K562 (cell line): ENCODE data around the gene PRDM16. TPM values are rescaled to one million over a fixed set of nuclear protein-coding genes. Genes with fewer than 3 reads are reported as not detected.

ENCODE experiments used
- ATAC-seq: fragments of 200-7000 bp; cut with Tn5 transposase; 3 replicates; pipeline ENCODE4 v1.9.1; 2020; ENCODE audit warnings: moderate library complexity
- BruUV-seq: library from RNA; stranded (reverse); fragments of 400-500 nt; replicated peaks from 2 replicates; lab custom pipeline; 2021; lab: Mats Ljungman, UMichigan
- CTCF ChIA-PET: fragments of 300-600 bp; formaldehyde crosslinking; extraction: SDS; loops from one replicate; lab custom pipeline; 2021; ENCODE audit warnings: low intra/inter-chr PET ratio; lab: Yijun Ruan, JAX
- POLR2A ChIA-PET: fragments of 300-600, 350-650 bp; sonication (Branson Sonifier 250); formaldehyde crosslinking; extraction: SDS; loops from one replicate; lab custom pipeline; 2021; ENCODE audit warnings: antibody characterized with exemption, inconsistent platforms; lab: Yijun Ruan, JAX
- DNase-seq, 4 experiments: peaks; one replicate each; pipeline versions ENCODE4 v3.0.0 to v3.0.0-alpha.2; 2011 to 2018; ENCODE audit warnings: low spot score in 3 of 4, mixed read lengths in 3 of 4; ENCODE audit errors: extremely low read depth in 1 of 4
- FAIRE-seq: peaks from 2 replicates; lab custom pipeline; 2011; peaks lifted over from hg19 to GRCh38; lab: Jason Lieb, UNC
- H2AFZ ChIP-seq: 2 replicates; pipeline ENCODE4 v1.6.0; 2011; ENCODE audit warnings: low read depth, low read length, control low read depth, inconsistent platforms
- H3K27ac ChIP-seq: fragments of 200-600 bp; 3 replicates; pipeline ENCODE4 v1.8.0; 2011; ENCODE audit warnings: low read depth, mild to moderate bottlenecking, control low read depth, inconsistent platforms, low read length, moderate library complexity, mixed read lengths; ENCODE audit errors: extremely low read depth
- H3K27me3 ChIP-seq, 2 experiments: fragments of 300-600 bp in 1 of 2; 2 replicates in 1 of 2; 3 replicates in 1 of 2; pipeline versions ENCODE4 v1.6.0 to v1.8.0; 2011; ENCODE audit warnings: inconsistent platforms in 2 of 2, low read length in 2 of 2, mild to moderate bottlenecking in 1 of 2, mixed read lengths in 1 of 2, moderate library complexity in 1 of 2; ENCODE audit not compliant: control insufficient read depth in 2 of 2, insufficient read depth in 2 of 2
- H3K36me3 ChIP-seq: fragments of 300-600 bp; 3 replicates; pipeline ENCODE4 v1.8.0; 2011; ENCODE audit warnings: mild to moderate bottlenecking, low read length, inconsistent platforms; ENCODE audit not compliant: control insufficient read depth, insufficient read depth
- H3K4me1 ChIP-seq, 2 experiments: fragments of 200-600 bp in 1 of 2; replicated peaks in 1 of 2; 2 replicates in 1 of 2; 3 replicates in 1 of 2; pipeline versions ENCODE4 v1.5.1 to v1.8.0; 2011; ENCODE audit warnings: inconsistent platforms in 2 of 2, low read length in 2 of 2, mild to moderate bottlenecking in 1 of 2, mixed read lengths in 1 of 2, moderate library complexity in 1 of 2; ENCODE audit not compliant: control insufficient read depth in 2 of 2, insufficient read depth in 2 of 2
- H3K4me2 ChIP-seq: 2 replicates; pipeline ENCODE4 v1.6.1; 2011; ENCODE audit warnings: low read length, control low read depth, inconsistent platforms, mixed read lengths; ENCODE audit not compliant: insufficient read depth
- H3K4me3 ChIP-seq: fragments of 200-600 bp; sonication (generic), shearing (Covaris generic); 2 replicates; pipeline ENCODE4 v1.5.1; 2016; ENCODE audit warnings: control low read depth, inconsistent platforms
- H3K79me2 ChIP-seq: fragments of 200-600 bp; 3 replicates; pipeline ENCODE4 v1.8.0; 2011; ENCODE audit warnings: low read length, inconsistent platforms; ENCODE audit not compliant: control insufficient read depth, insufficient read depth
- H3K9ac ChIP-seq, 2 experiments: 2 replicates each; pipeline versions ENCODE4 v1.6.0 to v1.6.1; 2011; ENCODE audit warnings: low read depth in 2 of 2, low read length in 2 of 2, control low read depth in 1 of 2, inconsistent platforms in 1 of 2, mild to moderate bottlenecking in 1 of 2, mixed read lengths in 1 of 2; ENCODE audit not compliant: insufficient read depth in 1 of 2
- H3K9me1 ChIP-seq: one replicate; pipeline ENCODE4 v1.6.0; 2011; ENCODE audit warnings: inconsistent platforms, mild to moderate bottlenecking, low read length, moderate library complexity; ENCODE audit not compliant: control insufficient read depth, insufficient read depth
- H3K9me3 ChIP-seq: replicated peaks from 2 replicates; pipeline ENCODE4 v1.5.1; 2011; ENCODE audit warnings: low read depth, low read length, inconsistent platforms; ENCODE audit not compliant: control insufficient read depth, insufficient read depth
- H4K20me1 ChIP-seq: replicated peaks from 2 replicates; pipeline ENCODE4 v1.6.1; 2011; ENCODE audit warnings: low read length, inconsistent platforms, mixed read lengths; ENCODE audit not compliant: control insufficient read depth, insufficient read depth
- ARHGAP35 ChIP-seq: fragments of 450-650 bp; IDR thresholded peaks from 2 replicates; pipeline ENCODE4 v1.6.1; 2018; ENCODE audit not compliant: partially characterized antibody
- CBX3 ChIP-seq, 2 experiments: IDR thresholded peaks; 1 replicate in 1 of 2; 2 replicates in 1 of 2; pipeline ENCODE4 v1.6.1; 2012; ENCODE audit warnings: inconsistent platforms in 2 of 2, low read length in 2 of 2, borderline replicate concordance in 1 of 2, control low read depth in 1 of 2
- FOXA3 ChIP-seq, 2 experiments: fragments of 450-650 bp in 1 of 2; sonication (generic) in 1 of 2; formaldehyde crosslinking; IDR thresholded peaks in 1 of 2; conservative IDR thresholded peaks in 1 of 2; 2 replicates each; pipeline versions ENCODE4 v1.4.0 to v1.8.0; 2020 to 2022; ENCODE audit warnings: mild to moderate bottlenecking in 2 of 2, missing genetic modification reagents in 1 of 2
- MYBL2 ChIP-seq, 2 experiments: fragments of 450-650 bp in 1 of 2; sonication (generic) in 1 of 2; formaldehyde crosslinking in 1 of 2; IDR thresholded peaks; 2 replicates each; pipeline versions ENCODE4 v1.6.1 to v1.8.1; 2017 to 2022; ENCODE audit warnings: borderline replicate concordance in 1 of 2, inconsistent platforms in 1 of 2, low read depth in 1 of 2, mild to moderate bottlenecking in 1 of 2, missing genetic modification reagents in 1 of 2, moderate library complexity in 1 of 2
- NCOA2 ChIP-seq, 2 experiments: fragments of 450-650 bp; IDR thresholded peaks; 2 replicates each; pipeline ENCODE4 v1.6.1; 2018; ENCODE audit warnings: mild to moderate bottlenecking in 2 of 2, moderate library complexity in 1 of 2; ENCODE audit not compliant: partially characterized antibody in 2 of 2
- PATZ1 ChIP-seq: fragments of 250-450 bp; sonication (Bioruptor Pico); IDR thresholded peaks from 2 replicates; pipeline ENCODE4 v1.5.0; 2020; ENCODE audit warnings: mild to moderate bottlenecking, borderline replicate concordance
- PHB ChIP-seq: fragments of 250-450 bp; sonication (Bioruptor Pico); IDR thresholded peaks from 2 replicates; pipeline ENCODE4 v1.5.0; 2021
- POLR3G ChIP-seq: IDR thresholded peaks from 2 replicates; pipeline ENCODE4 v1.6.1; 2011; ENCODE audit not compliant: insufficient read length, insufficient replicate concordance; ENCODE audit errors: extremely low read depth
- PTBP1 ChIP-seq: fragments of 200-400 bp; formaldehyde crosslinking; IDR thresholded peaks from 2 replicates; pipeline ENCODE4 v1.6.1; 2017; ENCODE audit warnings: low read depth, low read length
- SMARCE1 ChIP-seq: fragments of 450-650 bp; IDR thresholded peaks from 2 replicates; pipeline ENCODE4 v1.7.1; 2016; ENCODE audit warnings: mild to moderate bottlenecking
- SRSF9 ChIP-seq: fragments of 200-400 bp; formaldehyde crosslinking; IDR thresholded peaks from 2 replicates; pipeline ENCODE4 v1.6.1; 2017; ENCODE audit warnings: low read depth, low read length, borderline replicate concordance
- TCF7L2 ChIP-seq: fragments of 150-350 bp; IDR thresholded peaks from 2 replicates; pipeline ENCODE4 v1.6.1; 2016; ENCODE audit warnings: low read depth, mild to moderate bottlenecking, low read length, moderate library complexity
- TGIF2 ChIP-seq: sonication (generic); formaldehyde crosslinking; IDR thresholded peaks from 2 replicates; pipeline ENCODE4 v1.8.1; 2022; ENCODE audit warnings: mild to moderate bottlenecking, missing genetic modification reagents, moderate library complexity
- ZNF584 ChIP-seq: fragments of 200-800 bp; sonication (Bioruptor generic); IDR thresholded peaks from 2 replicates; pipeline ENCODE4 v1.6.1; 2016; ENCODE audit warnings: low read depth, mild to moderate bottlenecking, missing genetic modification characterization, missing compliant biosample characterization
- ZNF830 ChIP-seq: fragments of 250-450 bp; sonication (Bioruptor Pico); IDR thresholded peaks from 2 replicates; pipeline ENCODE4 v1.5.0; 2021; ENCODE audit warnings: mild to moderate bottlenecking
- WGBS: fragments of 100-300 bp; shearing (Covaris generic); methylation state at CpG from one replicate; pipeline ENCODE4 v1.1.6; 2016; ENCODE audit warnings: low coverage, mixed read lengths; ENCODE audit not compliant: insufficient coverage; ENCODE audit errors: missing lambda C conversion rate; 5-methylcytosine and 5-hydroxymethylcytosine counted together
- in situ Hi-C: fragments of 300-500 bp; cut with MboI; formaldehyde crosslinking; loops from 4 replicates; pipeline ENCODE4 v1.15.0; 2018; ENCODE audit warnings: inconsistent platforms, mixed read lengths
- intact Hi-C: fragments of 100-400 bp; cut with micrococcal nuclease; formaldehyde crosslinking; loops from 2 replicates; pipeline ENCODE4 v1.14.2; 2022
- polyA plus RNA-seq, 8 experiments: library from polyadenylated mRNA; depleted of rRNA in 4 of 8; stranded (reverse) in 5 of 8; unstranded in 3 of 8; fragments of >200 nt; fragmentation: Nextera tagmentation in 2 of 8; fragmentation: Illumina TruSeq in 1 of 8; extraction: Ambion mirVana in 2 of 8; extraction: Trizol in 1 of 8; gene quantifications; 2 replicates each; pipeline versions ENCODE4 v1.2.1 to v1.2.3, GENCODE V29; 2011 to 2014; ENCODE audit warnings: inconsistent platforms in 1 of 8, missing spikeins in 1 of 8
- total RNA-seq, 7 experiments: library from RNA; depleted of rRNA in 6 of 7; stranded (reverse); fragments of >200 nt in 6 of 7; fragmentation: Illumina TruSeq in 2 of 7; extraction: Trizol in 2 of 7; gene quantifications; 2 replicates each; pipeline versions ENCODE4 v1.2.1 to v1.2.3, GENCODE V29; 2011 to 2021; ENCODE audit warnings: low replicate concordance in 1 of 7
- TF ChIP-seq, protein P1 (sequence below): fragments of 250-450 bp; sonication (Bioruptor Pico); IDR thresholded peaks from 2 replicates; pipeline ENCODE4 v1.8.0; 2021; ENCODE audit warnings: moderate library complexity, mild to moderate bottlenecking, inconsistent platforms
- TF ChIP-seq, protein P2 (sequence below), 2 experiments: IDR thresholded peaks; 2 replicates each; pipeline ENCODE4 v1.6.1; 2011; ENCODE audit warnings: borderline replicate concordance in 1 of 2, control low read depth in 1 of 2, low read depth in 1 of 2, low read length in 1 of 2, mild to moderate bottlenecking in 1 of 2, mixed read lengths in 1 of 2, moderate library complexity in 1 of 2; ENCODE audit not compliant: insufficient read depth in 1 of 2, insufficient read length in 1 of 2, poor library complexity in 1 of 2, severe bottlenecking in 1 of 2; ENCODE audit errors: extremely low read depth in 1 of 2

The PRDM16 gene
- total and polyA plus RNA-seq, 9 of the 15 experiments (the other 6 are each of a cell fraction or from before 2014, with no cell fraction given): 0.10 to 0.27 TPM; not detected in 7

GRCh38 chr1:3430406-3430805, 361.4 kb downstream of the PRDM16 start:
- Histone ChIP-seq H3K4me1 (peaks cover 0 to 14% of the 10 kb centered on the region in 2 experiments; a peak in 2 of 5 replicates), H3K27me3 (peaks cover 26 to 92% of the 10 kb centered on the region in 2 experiments; a peak in 4 of 5 replicates), H3K4me2 (no peak overlapping the region), H4K20me1 (peaks cover 18% of the 10 kb centered on the region), H3K36me3 (no peaks in the 10 kb centered on the region), H3K9ac (no peak overlapping the region), H3K79me2 (no peaks in the 10 kb centered on the region), H2AFZ (no peak overlapping the region), H3K9me1 (peaks cover 3% of the 10 kb centered on the region), H3K4me3 (no peak overlapping the region), H3K27ac (no peak overlapping the region), H3K9me3 (no peaks in the 10 kb centered on the region)
- no peak for DNase-seq
- in situ Hi-C loops: no loop called here
- WGBS: 1% methylated on average over 19 of the region's 19 CpGs
- ChIA-PET POLR2A (interaction anchor here (0.6 kb wide), 1 partner anchor 8 kb away, joined by 4 read pairs; no protein-coding TSS in a partner anchor), CTCF (no interaction called here)
- FAIRE-seq: no peak
- intact Hi-C loops: no loop called here
- TF ChIP-seq ZNF584 (CRISPR knock-in tag) (no peak), CBX3 (IDR thresholded peaks at IDR 0.05; ENCODE audit: borderline replicate concordance in 1 of 2, low read length in 2 of 2) (no peak), PTBP1 (no peak), FOXA3 (CRISPR knock-in tag; conservative IDR thresholded peaks at IDR 0.05 in 1 of 2, IDR thresholded peaks at IDR 0.05 in 1 of 2) (no peak), PATZ1 (CRISPR knock-in tag) (no peak), PHB (no peak), TCF7L2 (no peak), ZNF830 (no peak), POLR3G (no peak), NCOA2 (IDR thresholded peaks at IDR 0.05; ENCODE audit: partially characterized antibody in 2 of 2) (no peak), MYBL2 (IDR thresholded peaks at IDR 0.05; ENCODE audit: low read depth) (no peak), MYBL2 (CRISPR knock-in tag; IDR thresholded peaks at IDR 0.05; ENCODE audit: borderline replicate concordance) (no peak), SMARCE1 (no peak), ARHGAP35 (no peak), TGIF2 (CRISPR knock-in tag) (no peak), SRSF9 (no peak)
- TF ChIP-seq, protein P1, sequence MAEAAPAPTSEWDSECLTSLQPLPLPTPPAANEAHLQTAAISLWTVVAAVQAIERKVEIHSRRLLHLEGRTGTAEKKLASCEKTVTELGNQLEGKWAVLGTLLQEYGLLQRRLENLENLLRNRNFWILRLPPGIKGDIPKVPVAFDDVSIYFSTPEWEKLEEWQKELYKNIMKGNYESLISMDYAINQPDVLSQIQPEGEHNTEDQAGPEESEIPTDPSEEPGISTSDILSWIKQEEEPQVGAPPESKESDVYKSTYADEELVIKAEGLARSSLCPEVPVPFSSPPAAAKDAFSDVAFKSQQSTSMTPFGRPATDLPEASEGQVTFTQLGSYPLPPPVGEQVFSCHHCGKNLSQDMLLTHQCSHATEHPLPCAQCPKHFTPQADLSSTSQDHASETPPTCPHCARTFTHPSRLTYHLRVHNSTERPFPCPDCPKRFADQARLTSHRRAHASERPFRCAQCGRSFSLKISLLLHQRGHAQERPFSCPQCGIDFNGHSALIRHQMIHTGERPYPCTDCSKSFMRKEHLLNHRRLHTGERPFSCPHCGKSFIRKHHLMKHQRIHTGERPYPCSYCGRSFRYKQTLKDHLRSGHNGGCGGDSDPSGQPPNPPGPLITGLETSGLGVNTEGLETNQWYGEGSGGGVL (CRISPR knock-in tag): no peak
- TF ChIP-seq, protein P2, sequence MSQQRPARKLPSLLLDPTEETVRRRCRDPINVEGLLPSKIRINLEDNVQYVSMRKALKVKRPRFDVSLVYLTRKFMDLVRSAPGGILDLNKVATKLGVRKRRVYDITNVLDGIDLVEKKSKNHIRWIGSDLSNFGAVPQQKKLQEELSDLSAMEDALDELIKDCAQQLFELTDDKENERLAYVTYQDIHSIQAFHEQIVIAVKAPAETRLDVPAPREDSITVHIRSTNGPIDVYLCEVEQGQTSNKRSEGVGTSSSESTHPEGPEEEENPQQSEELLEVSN (IDR thresholded peaks at IDR 0.05; ENCODE audit: borderline replicate concordance in 1 of 2, extremely low read depth in 1 of 2, insufficient read depth in 1 of 2, insufficient read length in 1 of 2, low read depth in 1 of 2, low read length in 1 of 2, poor library complexity in 1 of 2, severe bottlenecking in 1 of 2): no peak
- BruUV-seq: no TSS peak
- no peak for ATAC-seq
